ENCODE results near the gene SDR39U1. TPM values are rescaled to one million over a fixed set of nuclear protein-coding genes. Genes with fewer than 3 reads are reported as not detected.

Gene SDR39U1
- total and polyA plus RNA-seq, 7 donors, result 55.7 to 110 (median 63.6) TPM

- H3K4me1 ChIP-seq, result peaks cover 35% of the 10 kb centered on the region
- peaks cover 0 to 72% of the 10 kb centered on the region in 2 donors for H3K36me3 ChIP-seq (ENCODE audit: insufficient read depth in 1 of 2, low read depth in 1 of 2)
- H3K27ac ChIP-seq, result no peak overlapping the region
- H3K9me3 ChIP-seq, result no peaks in the 10 kb centered on the region
- H3K4me3 ChIP-seq, result no peak overlapping the region
- DNase-seq (no peak), ATAC-seq (no peak)
- intact Hi-C loops (cut with DNase I), result loop anchor here (5.0 to 10.0 kb wide), 3 partner anchors 194 to 1522 kb away; partner anchors contain the start of genes TINF2 (in 2 of the 2) and RBM23 (in 1 of the 2)
- 15 to 30% (median 24%) methylated on average over 1 of the region's 1 CpG for WGBS, 3 donors
- no peak for TF ChIP-seq CTCF (IDR thresholded peaks at IDR 0.05)
- H3K27me3 ChIP-seq (ENCODE audit: insufficient read depth in 3 of 3, low read length in 2 of 3), result peaks cover 0 to 3% (median 0%) of the 10 kb centered on the region in 3 donors
Observed at GRCh38 chr14:24439257-24439656, 3.3 kb downstream of the SDR39U1 start.

- no peak overlapping the region for H3K4me3 ChIP-seq
- H3K27me3 ChIP-seq (ENCODE audit: insufficient read depth in 3 of 3, low read length in 2 of 3), result no peaks in the 10 kb centered on the region
- H3K9me3 ChIP-seq, result no peaks in the 10 kb centered on the region
- peaks cover 35% of the 10 kb centered on the region for H3K4me1 ChIP-seq
- intact Hi-C loops (cut with DNase I), result loop anchor here (5.0 to 10.0 kb wide), 3 partner anchors 194 to 1521 kb away; partner anchors contain the start of genes TINF2 (in 2 of the 2) and RBM23 (in 1 of the 2)
- DNase-seq, result no peak
- peaks cover 0 to 80% of the 10 kb centered on the region in 2 donors for H3K36me3 ChIP-seq (ENCODE audit: insufficient read depth in 1 of 2, low read depth in 1 of 2)
- WGBS, 3 donors, result 53 to 64% (median 54%) methylated on average over 9 of the region's 9 CpGs
- ATAC-seq, result no peak
- no peak for TF ChIP-seq CTCF (IDR thresholded peaks at IDR 0.05)
- no peak overlapping the region for H3K27ac ChIP-seq
Observed at GRCh38 chr14:24438223-24439097, 4.1 kb downstream of the SDR39U1 start.

- peaks cover 35% of the 10 kb centered on the region for H3K4me1 ChIP-seq
- DNase-seq (no peak), ATAC-seq (no peak)
- no peaks in the 10 kb centered on the region for H3K9me3 ChIP-seq
- no peak overlapping the region for H3K27ac ChIP-seq
- no peak overlapping the region for H3K4me3 ChIP-seq
- no peak for TF ChIP-seq CTCF (IDR thresholded peaks at IDR 0.05)
- H3K36me3 ChIP-seq (ENCODE audit: insufficient read depth in 1 of 2, low read depth in 1 of 2), result peaks cover 0 to 87% of the 10 kb centered on the region in 2 donors
- H3K27me3 ChIP-seq (ENCODE audit: insufficient read depth in 3 of 3, low read length in 2 of 3), result no peaks in the 10 kb centered on the region
- 53 to 64% (median 59%) methylated on average over 2 of the region's 2 CpGs for WGBS, 3 donors
- intact Hi-C loops (cut with DNase I), result loop anchor here (5.0 to 10.0 kb wide), 3 partner anchors 193 to 1520 kb away; partner anchors contain the start of genes TINF2 (in 2 of the 2) and RBM23 (in 1 of the 2)
Observed at GRCh38 chr14:24437736-24438067, 4.9 kb downstream of the SDR39U1 start.

- ATAC-seq, result no peak
- Histone ChIP-seq H3K36me3 (ENCODE audit: insufficient read depth in 1 of 2, low read depth in 1 of 2) (peaks cover 0 to 93% of the 10 kb centered on the region in 2 donors), H3K4me1 (peaks cover 38% of the 10 kb centered on the region), H3K4me3 (no peak overlapping the region), H3K9me3 (no peaks in the 10 kb centered on the region), H3K27me3 (ENCODE audit: insufficient read depth in 3 of 3, low read length in 2 of 3) (no peaks in the 10 kb centered on the region), H3K27ac (peak overlapping the region; percentile 65)
- TF ChIP-seq CTCF (IDR thresholded peaks at IDR 0.05), result no peak
- no peak for DNase-seq
- intact Hi-C loops (cut with DNase I), result loop anchor here (5.0 to 10.0 kb wide), 3 partner anchors 192 to 1520 kb away; partner anchors contain the start of genes TINF2 (in 2 of the 2) and RBM23 (in 1 of the 2)
- 51 to 60% (median 56%) methylated on average over 12 of the region's 12 CpGs for WGBS, 3 donors
Observed at GRCh38 chr14:24437020-24437735, 5.4 kb downstream of the SDR39U1 start.

Data from psoas muscle (tissue), 8 donors.